Ascending aorta (tissue), 2 donors: ENCODE data around the gene CSNK2A1. TPM values are rescaled to one million over a fixed set of nuclear protein-coding genes. Genes with fewer than 3 reads are reported as not detected.
"Not testable (repeated sequence)": the region's sequence is repeated elsewhere in the genome, so short reads cannot be mapped to it uniquely, and the experiment has no call there.

Experiments used
- DNase-seq, 2 donors: peaks; one replicate each; pipeline ENCODE4 v3.0.0-alpha.2; 2019; ENCODE audit warnings: low spot score in 2 of 2
- H3K27ac ChIP-seq, 2 donors: fragments of 200-600 bp; sonication (generic); one replicate each; pipeline ENCODE4 v1.5.1; 2016 to 2017; ENCODE audit warnings: mild to moderate bottlenecking in 1 of 2
- H3K27me3 ChIP-seq: fragments of 200-600 bp; sonication (generic); one replicate; pipeline ENCODE4 v1.5.1; 2017
- H3K36me3 ChIP-seq, 2 donors: fragments of 200-600 bp; sonication (generic); one replicate each; pipeline ENCODE4 v1.5.1; 2016
- H3K4me1 ChIP-seq, 2 donors: fragments of 200-600 bp; sonication (generic); one replicate each; pipeline ENCODE4 v1.5.1; 2016 to 2017; ENCODE audit warnings: mild to moderate bottlenecking in 1 of 2
- H3K4me3 ChIP-seq, 2 donors: fragments of 200-600 bp; sonication (generic); one replicate each; pipeline ENCODE4 v1.5.1; 2016 to 2017; ENCODE audit warnings: mild to moderate bottlenecking in 1 of 2
- H3K9me3 ChIP-seq, 2 donors: fragments of 200-600 bp; sonication (generic); one replicate each; pipeline ENCODE4 v1.5.1; 2016
- intact Hi-C: fragments of 100-400 bp; cut with DNase I; formaldehyde crosslinking; loops from one replicate; pipeline ENCODE4 v1.15.1; 2023
- total RNA-seq: library from RNA; depleted of rRNA; stranded (reverse); fragments of >200 nt; gene quantifications from one replicate; pipeline ENCODE4 v1.1.0, GENCODE V29; 2016
- TF ChIP-seq, protein P1 (sequence below), 3 experiments: fragments of 200-600 bp in 2 of 3; fragments of 450-650 bp in 1 of 3; sonication (generic) in 2 of 3; IDR thresholded peaks; one replicate each; pipeline ENCODE4 v1.5.1; 2016 to 2019; ENCODE audit warnings: antibody characterized with exemption in 3 of 3, mild to moderate bottlenecking in 1 of 3, moderate library complexity in 1 of 3

CSNK2A1 gene
- total RNA-seq, 1 donor from 2014 or later: 74.1 TPM

DNA sequence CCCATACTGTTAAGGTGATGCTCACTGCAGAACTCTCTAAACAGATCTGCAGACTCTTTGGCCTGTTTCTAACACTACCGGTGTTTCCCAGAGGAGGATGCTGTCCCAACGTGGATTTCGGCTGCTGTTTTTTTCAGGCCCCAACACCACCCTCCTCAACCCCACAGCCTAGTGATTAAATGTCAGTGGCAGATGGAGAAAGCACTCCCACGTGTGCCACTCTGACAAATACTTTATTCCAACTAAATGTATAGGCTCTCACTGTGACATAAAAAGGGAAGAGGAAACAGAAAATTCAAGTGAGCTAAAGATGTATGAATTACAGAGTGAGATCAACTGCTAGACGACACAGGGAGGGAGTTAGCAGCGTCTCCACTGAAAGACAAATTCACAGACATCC, 84.8 kb downstream of the CSNK2A1 start:
- intact Hi-C loops: no loop called here
- DNase-seq: no peak
- TF ChIP-seq, protein P1, sequence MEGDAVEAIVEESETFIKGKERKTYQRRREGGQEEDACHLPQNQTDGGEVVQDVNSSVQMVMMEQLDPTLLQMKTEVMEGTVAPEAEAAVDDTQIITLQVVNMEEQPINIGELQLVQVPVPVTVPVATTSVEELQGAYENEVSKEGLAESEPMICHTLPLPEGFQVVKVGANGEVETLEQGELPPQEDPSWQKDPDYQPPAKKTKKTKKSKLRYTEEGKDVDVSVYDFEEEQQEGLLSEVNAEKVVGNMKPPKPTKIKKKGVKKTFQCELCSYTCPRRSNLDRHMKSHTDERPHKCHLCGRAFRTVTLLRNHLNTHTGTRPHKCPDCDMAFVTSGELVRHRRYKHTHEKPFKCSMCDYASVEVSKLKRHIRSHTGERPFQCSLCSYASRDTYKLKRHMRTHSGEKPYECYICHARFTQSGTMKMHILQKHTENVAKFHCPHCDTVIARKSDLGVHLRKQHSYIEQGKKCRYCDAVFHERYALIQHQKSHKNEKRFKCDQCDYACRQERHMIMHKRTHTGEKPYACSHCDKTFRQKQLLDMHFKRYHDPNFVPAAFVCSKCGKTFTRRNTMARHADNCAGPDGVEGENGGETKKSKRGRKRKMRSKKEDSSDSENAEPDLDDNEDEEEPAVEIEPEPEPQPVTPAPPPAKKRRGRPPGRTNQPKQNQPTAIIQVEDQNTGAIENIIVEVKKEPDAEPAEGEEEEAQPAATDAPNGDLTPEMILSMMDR (IDR thresholded peaks at IDR 0.05): no peak
- H3K4me3 ChIP-seq: no peak overlapping the region
- H3K27ac ChIP-seq: no peak overlapping the region
- H3K36me3 ChIP-seq: no peaks in the 10 kb centered on the region
- peaks cover 0 to 16% of the 10 kb centered on the region in 2 donors for H3K4me1 ChIP-seq
- no peaks in the 10 kb centered on the region for H3K27me3 ChIP-seq
- no peaks in the 10 kb centered on the region for H3K9me3 ChIP-seq

DNA sequence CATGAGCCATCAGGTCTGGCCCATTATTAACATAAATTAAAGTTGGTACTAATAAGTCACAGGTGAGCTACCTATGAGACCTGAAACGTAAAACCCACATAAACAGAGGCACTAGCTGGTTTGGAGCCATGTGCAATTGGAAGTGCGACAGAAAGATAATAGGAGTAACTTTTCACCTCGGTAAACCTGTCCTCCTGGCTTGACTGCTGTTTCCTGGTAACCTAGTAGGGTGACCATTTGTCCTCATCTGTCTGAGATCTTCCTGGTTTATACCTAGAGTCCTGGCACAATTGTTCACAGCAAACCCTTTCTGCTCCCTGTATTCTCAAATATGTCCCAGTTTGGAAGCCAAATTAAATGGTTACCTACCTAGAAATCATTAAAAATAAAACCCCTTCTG, 88.6 kb downstream of the CSNK2A1 start:
- DNase-seq: no peak
- no peaks in the 10 kb centered on the region for H3K36me3 ChIP-seq
- H3K27ac ChIP-seq: no peak overlapping the region
- H3K9me3 ChIP-seq: no peaks in the 10 kb centered on the region
- H3K27me3 ChIP-seq: no peaks in the 10 kb centered on the region
- intact Hi-C loops: no loop called here
- TF ChIP-seq, protein P1 (IDR thresholded peaks at IDR 0.05): no peak
- no peak overlapping the region for H3K4me3 ChIP-seq
- peaks cover 0 to 7% of the 10 kb centered on the region in 2 donors for H3K4me1 ChIP-seq

DNA sequence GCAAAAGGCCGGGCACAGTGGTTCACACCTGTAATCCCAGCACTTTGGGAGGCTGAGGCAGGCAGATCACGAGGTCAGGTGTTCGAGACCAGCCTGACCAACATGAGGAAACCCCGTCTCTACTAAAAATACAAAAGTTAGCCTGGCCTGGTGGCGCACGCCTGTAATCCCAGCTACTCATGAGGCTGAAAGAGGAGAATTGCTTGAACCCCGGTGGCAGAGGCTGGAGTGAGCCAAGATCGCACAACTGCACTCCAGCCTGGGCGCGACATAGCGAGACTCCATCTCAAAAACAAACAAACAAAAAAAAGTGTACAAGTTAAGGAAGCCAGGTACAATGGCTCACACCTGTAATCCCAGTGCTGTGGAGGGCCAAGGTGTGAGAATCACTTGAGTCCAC, 91.6 kb downstream of the CSNK2A1 start:
- H3K4me3 ChIP-seq, DNase-seq, intact Hi-C loops: not testable (repeated sequence)

DNA sequence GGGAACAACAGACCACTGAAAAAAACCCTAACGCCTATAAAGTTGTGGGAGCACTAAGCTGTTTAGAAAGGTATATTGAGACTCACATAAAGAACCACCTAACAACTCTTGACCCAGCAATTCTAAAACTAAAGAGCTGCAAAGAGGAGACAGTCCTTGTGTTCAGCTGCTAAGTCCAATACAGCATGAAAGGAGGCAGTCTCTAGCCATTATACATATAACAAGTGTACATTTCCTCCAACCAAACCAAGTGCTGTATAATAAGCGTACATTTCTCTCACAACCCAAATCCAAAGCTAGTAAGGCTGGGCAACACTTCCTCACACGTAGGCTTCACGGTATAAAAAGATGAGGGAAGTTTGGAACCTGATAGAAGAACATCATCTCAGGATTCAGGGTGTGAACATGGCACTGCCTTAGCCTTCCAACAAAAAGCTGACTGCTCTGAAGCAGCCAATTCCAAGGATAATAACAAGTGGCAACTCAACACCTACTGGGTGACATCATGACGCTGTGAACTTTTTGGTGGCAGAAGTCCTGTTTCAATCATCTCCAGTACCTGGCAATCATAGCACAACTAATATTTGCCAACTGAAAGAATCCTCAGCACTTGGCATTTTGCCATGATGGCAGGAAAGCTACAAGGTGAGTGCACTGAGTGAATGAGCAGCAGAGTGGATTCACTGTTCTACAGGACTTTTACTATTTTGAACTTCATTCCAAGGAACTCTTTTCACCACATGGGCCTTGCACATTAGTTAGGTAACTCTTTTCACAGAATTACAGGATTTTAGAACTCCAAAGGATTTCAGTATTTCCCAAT, 97.9 kb downstream of the CSNK2A1 start:
- Histone ChIP-seq H3K4me3 (no peak overlapping the region), H3K27ac (no peak overlapping the region), H3K27me3 (no peaks in the 10 kb centered on the region), H3K36me3 (peaks cover 22 to 47% of the 10 kb centered on the region in 2 donors), H3K4me1 (peaks cover 0 to 3% of the 10 kb centered on the region in 2 donors), H3K9me3 (no peaks in the 10 kb centered on the region)
- intact Hi-C loops: no loop called here
- TF ChIP-seq, protein P1 (IDR thresholded peaks at IDR 0.05): no peak
- no peak for DNase-seq

More for the DNA sequence above, 91.6 kb downstream of the CSNK2A1 start:
- not testable (repeated sequence) for H3K27ac ChIP-seq, H3K36me3 ChIP-seq, H3K27me3 ChIP-seq, H3K4me1 ChIP-seq, H3K9me3 ChIP-seq

DNA sequence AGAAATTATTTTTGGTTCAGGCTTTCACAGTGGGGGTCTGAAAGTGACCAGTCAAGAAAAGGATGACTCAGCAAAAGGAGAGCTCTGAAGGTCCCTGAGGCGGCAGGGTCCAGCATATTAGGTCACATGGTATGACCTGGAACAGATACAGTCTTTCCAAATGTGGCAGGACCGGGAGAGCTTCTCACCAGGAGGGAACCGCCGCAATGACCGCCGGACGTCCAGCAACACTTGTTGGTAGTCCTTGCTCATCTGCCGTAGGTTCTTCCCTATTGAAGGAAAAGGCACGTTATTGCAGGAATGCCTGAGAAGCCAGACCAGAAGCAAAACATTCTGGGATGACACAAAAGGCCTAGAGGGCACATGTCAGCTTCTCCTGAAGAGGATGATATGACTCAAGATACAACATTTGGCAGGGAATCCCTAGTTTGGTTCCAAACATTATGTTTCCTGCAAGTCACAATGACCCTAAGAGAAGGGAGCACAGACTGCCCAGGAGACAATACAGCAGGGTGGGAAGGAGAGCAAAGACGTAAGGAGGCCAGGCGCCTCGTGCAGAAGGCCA, 98.6 kb downstream of the CSNK2A1 start:
- Histone ChIP-seq H3K27ac (no peak overlapping the region), H3K9me3 (no peaks in the 10 kb centered on the region), H3K4me1 (peaks cover 0 to 3% of the 10 kb centered on the region in 2 donors), H3K27me3 (no peaks in the 10 kb centered on the region), H3K36me3 (peaks cover 30 to 55% of the 10 kb centered on the region in 2 donors), H3K4me3 (no peak overlapping the region)
- TF ChIP-seq, protein P1 (IDR thresholded peaks at IDR 0.05): no peak
- no peak for DNase-seq
- intact Hi-C loops: no loop called here

GRCh38 chr20:444117-444516, 99.5 kb downstream of the CSNK2A1 start:
- peaks cover 38 to 63% of the 10 kb centered on the region in 2 donors for H3K36me3 ChIP-seq
- H3K27me3 ChIP-seq: no peaks in the 10 kb centered on the region
- H3K27ac ChIP-seq: no peak overlapping the region
- H3K9me3 ChIP-seq: no peaks in the 10 kb centered on the region
- no peak for DNase-seq
- H3K4me3 ChIP-seq: no peak overlapping the region
- TF ChIP-seq, protein P1 (IDR thresholded peaks at IDR 0.05): no peak
- peaks cover 0 to 3% of the 10 kb centered on the region in 2 donors for H3K4me1 ChIP-seq
- intact Hi-C loops: no loop called here
